Measurements from ENCODE around the gene GNAT2.

- no peak for TF ChIP-seq EZH2 (IDR thresholded peaks at IDR 0.05; ENCODE audit: low read depth)
- no peak for TF ChIP-seq CTCF (conservative IDR thresholded peaks at IDR 0.05)
Observed at GRCh38 chr1:109641861-109642260, 22.4 kb upstream of the GNAT2 start.

Data from PC-9 (cell line).